Activated T-helper 1 cell treated with anti-CD3 and anti-CD28 coated beads, Interleukin-12 subunit alpha, Interleukin-12 subunit beta, Interleukin-2, Interleukin-4 antibody, amounts not matched to agents 30 ng/mL and 10 ng/mL and 1 ng/mL, durations not matched to agents 14 hours and 24 hours and 36 hours (primary cell): ENCODE data around the gene NECTIN2. TPM values are rescaled to one million over a fixed set of nuclear protein-coding genes. Genes with fewer than 3 reads are reported as not detected.
A peak's percentile ranks its signal among the peaks of the same experiment; 100 is the strongest.
"Not testable (repeated sequence)": the region's sequence is repeated elsewhere in the genome, so short reads cannot be mapped to it uniquely, and the experiment has no call there.

ENCODE experiments used
- DNase-seq: peaks from one replicate; pipeline ENCODE4 v3.0.0; 2021; ENCODE audit warnings: low spot score
- H3K27ac Mint-ChIP-seq: one replicate; pipeline ENCODE4 v1.8.0; 2021; ENCODE audit warnings: mild to moderate bottlenecking, mixed read lengths
- H3K27me3 Mint-ChIP-seq: one replicate; pipeline ENCODE4 v1.8.0; 2022; ENCODE audit warnings: mild to moderate bottlenecking, moderate library complexity, mixed read lengths; ENCODE audit not compliant: insufficient read depth
- H3K36me3 Mint-ChIP-seq: one replicate; pipeline ENCODE4 v1.8.0; 2021; ENCODE audit warnings: low read depth, mixed read lengths
- H3K4me1 Mint-ChIP-seq: one replicate; pipeline ENCODE4 v1.8.0; 2021; ENCODE audit warnings: low read depth, mixed read lengths
- H3K4me3 Mint-ChIP-seq: one replicate; pipeline ENCODE4 v1.8.0; 2021; ENCODE audit warnings: mild to moderate bottlenecking, moderate library complexity, mixed read lengths
- H3K9me3 Mint-ChIP-seq: one replicate; pipeline ENCODE4 v1.8.0; 2021; ENCODE audit warnings: mixed read lengths
- intact Hi-C: fragments of 100-400 bp; cut with micrococcal nuclease; formaldehyde crosslinking; loops from one replicate; pipeline ENCODE4 v1.15.1; 2024
- total RNA-seq: library from RNA; stranded (reverse); gene quantifications from 2 replicates; pipeline ENCODE4 v1.2.3, GENCODE V29; 2022

NECTIN2 gene
- total RNA-seq, 1 donor from 2014 or later: 0.08 TPM

GRCh38 chr19:44822177-44822576, 23.9 kb upstream of the NECTIN2 start:
- DNase-seq: no peak
- no peak overlapping the region for H3K27ac Mint-ChIP-seq
- no peaks in the 10 kb centered on the region for H3K9me3 Mint-ChIP-seq
- H3K4me1 Mint-ChIP-seq: no peaks in the 10 kb centered on the region
- H3K27me3 Mint-ChIP-seq: peaks cover 8% of the 10 kb centered on the region
- no peak overlapping the region for H3K4me3 Mint-ChIP-seq
- intact Hi-C loops: no loop called here
- H3K36me3 Mint-ChIP-seq: no peaks in the 10 kb centered on the region

- no peak for DNase-seq
- Mint-ChIP-seq H3K27ac (no peak overlapping the region), H3K27me3 (peaks cover 8% of the 10 kb centered on the region), H3K9me3 (no peaks in the 10 kb centered on the region), H3K4me3 (no peak overlapping the region), H3K36me3 (no peaks in the 10 kb centered on the region), H3K4me1 (no peaks in the 10 kb centered on the region)
- intact Hi-C loops: no loop called here
These were observed 23.3 kb upstream of the NECTIN2 start for GRCh38 chr19:44822670-44823372.

GRCh38 chr19:44823373-44823698, 22.8 kb upstream of the NECTIN2 start:
- Mint-ChIP-seq H3K27me3 (peaks cover 8% of the 10 kb centered on the region), H3K4me3 (no peak overlapping the region), H3K27ac (no peak overlapping the region), H3K4me1 (no peaks in the 10 kb centered on the region), H3K9me3 (no peaks in the 10 kb centered on the region), H3K36me3 (no peaks in the 10 kb centered on the region)
- DNase-seq: no peak
- intact Hi-C loops: no loop called here

GRCh38 chr19:44824761-44825160, 21.3 kb upstream of the NECTIN2 start:
- intact Hi-C loops: no loop called here
- no peaks in the 10 kb centered on the region for H3K4me1 Mint-ChIP-seq
- H3K27ac Mint-ChIP-seq: no peak overlapping the region
- no peak overlapping the region for H3K4me3 Mint-ChIP-seq
- no peak for DNase-seq
- peaks cover 10% of the 10 kb centered on the region for H3K27me3 Mint-ChIP-seq
- H3K9me3 Mint-ChIP-seq: no peaks in the 10 kb centered on the region
- no peaks in the 10 kb centered on the region for H3K36me3 Mint-ChIP-seq

- H3K27me3 Mint-ChIP-seq, H3K36me3 Mint-ChIP-seq, H3K4me1 Mint-ChIP-seq, DNase-seq, H3K9me3 Mint-ChIP-seq, H3K4me3 Mint-ChIP-seq, H3K27ac Mint-ChIP-seq, intact Hi-C loops: not testable (repeated sequence)
These were observed 13.2 kb upstream of the NECTIN2 start for GRCh38 chr19:44832875-44833274.

- H3K27ac Mint-ChIP-seq, H3K9me3 Mint-ChIP-seq, H3K27me3 Mint-ChIP-seq, H3K4me3 Mint-ChIP-seq, intact Hi-C loops, DNase-seq, H3K4me1 Mint-ChIP-seq, H3K36me3 Mint-ChIP-seq: not testable (repeated sequence)
These were observed 11.7 kb upstream of the NECTIN2 start for GRCh38 chr19:44834399-44834798.

GRCh38 chr19:44839276-44839675, 6.8 kb upstream of the NECTIN2 start:
- Mint-ChIP-seq H3K4me3 (no peak overlapping the region), H3K9me3 (no peaks in the 10 kb centered on the region), H3K27ac (no peak overlapping the region), H3K27me3 (no peaks in the 10 kb centered on the region), H3K4me1 (no peaks in the 10 kb centered on the region), H3K36me3 (no peaks in the 10 kb centered on the region)
- no peak for DNase-seq
- intact Hi-C loops: no loop called here

DNA sequence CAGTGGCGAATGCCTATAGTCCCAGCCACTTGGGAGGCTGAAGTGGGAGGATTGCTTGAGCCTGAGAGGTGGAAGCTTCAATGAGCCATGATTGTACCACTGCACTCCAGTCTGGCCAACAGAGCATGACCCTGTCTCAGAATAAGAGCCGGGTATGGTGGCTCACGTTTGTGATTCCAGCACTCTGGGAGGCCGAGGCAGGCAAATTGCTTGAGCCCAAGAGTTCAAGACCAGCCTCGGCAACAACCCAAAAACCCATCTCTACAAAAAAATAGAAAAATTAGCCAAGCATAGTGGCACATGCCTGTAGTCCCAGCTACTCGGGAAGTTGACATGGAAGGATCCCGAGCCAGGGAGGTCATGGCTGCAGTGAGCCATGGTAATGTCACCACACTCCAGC, 5.3 kb upstream of the NECTIN2 start:
- no peak for DNase-seq
- H3K36me3 Mint-ChIP-seq: no peaks in the 10 kb centered on the region
- H3K9me3 Mint-ChIP-seq: no peaks in the 10 kb centered on the region
- no peak overlapping the region for H3K4me3 Mint-ChIP-seq
- H3K27me3 Mint-ChIP-seq: peaks cover 6% of the 10 kb centered on the region
- H3K27ac Mint-ChIP-seq: no peak overlapping the region
- peaks cover 11% of the 10 kb centered on the region for H3K4me1 Mint-ChIP-seq
- intact Hi-C loops: no loop called here

GRCh38 chr19:44841231-44841630, 4.9 kb upstream of the NECTIN2 start:
- Mint-ChIP-seq H3K27ac (no peak overlapping the region), H3K27me3 (peaks cover 6% of the 10 kb centered on the region), H3K9me3 (no peaks in the 10 kb centered on the region), H3K36me3 (no peaks in the 10 kb centered on the region), H3K4me1 (peaks cover 12% of the 10 kb centered on the region), H3K4me3 (no peak overlapping the region)
- DNase-seq: no peak
- intact Hi-C loops: no loop called here

DNA sequence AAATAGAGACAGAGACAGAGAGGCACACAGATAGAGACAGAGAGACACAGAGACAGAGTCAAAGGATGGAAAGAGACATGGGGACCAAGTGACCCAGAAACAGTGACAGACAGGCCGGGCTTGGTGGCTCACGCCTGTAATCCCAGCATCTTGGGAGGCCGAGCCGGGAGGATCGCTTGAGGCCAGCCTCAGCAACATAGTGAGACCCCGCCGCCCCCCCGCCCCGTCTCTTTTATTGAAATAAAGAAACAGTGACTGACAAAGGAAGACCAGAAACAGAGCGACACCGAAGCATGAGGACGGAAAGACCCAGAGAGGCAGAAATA, 848 bp upstream of the NECTIN2 start:
- Mint-ChIP-seq H3K36me3 (no peaks in the 10 kb centered on the region), H3K9me3 (no peaks in the 10 kb centered on the region), H3K27me3 (peaks cover 34% of the 10 kb centered on the region), H3K4me3 (peak overlapping the region; percentile 83), H3K4me1 (peaks cover 21% of the 10 kb centered on the region), H3K27ac (peak overlapping the region; percentile 55)
- intact Hi-C loops: loop anchor here (1.0 to 2.0 kb wide), 8 partner anchors 45 to 194 kb away; partner anchors contain the start of genes CLASRP and CLPTM1
- no peak for DNase-seq

- peaks cover 21% of the 10 kb centered on the region for H3K4me1 Mint-ChIP-seq
- no peak overlapping the region for H3K27ac Mint-ChIP-seq
- H3K4me3 Mint-ChIP-seq: peak overlapping the region; percentile 68
- H3K9me3 Mint-ChIP-seq: no peaks in the 10 kb centered on the region
- H3K27me3 Mint-ChIP-seq: peaks cover 34% of the 10 kb centered on the region
- DNase-seq: no peak
- intact Hi-C loops: loop anchor here (1.0 kb wide), 2 partner anchors 99 to 154 kb away; no protein-coding TSS in a partner anchor
- no peaks in the 10 kb centered on the region for H3K36me3 Mint-ChIP-seq
These were observed 502 bp downstream of the NECTIN2 start for GRCh38 chr19:44846455-44847143.

DNA sequence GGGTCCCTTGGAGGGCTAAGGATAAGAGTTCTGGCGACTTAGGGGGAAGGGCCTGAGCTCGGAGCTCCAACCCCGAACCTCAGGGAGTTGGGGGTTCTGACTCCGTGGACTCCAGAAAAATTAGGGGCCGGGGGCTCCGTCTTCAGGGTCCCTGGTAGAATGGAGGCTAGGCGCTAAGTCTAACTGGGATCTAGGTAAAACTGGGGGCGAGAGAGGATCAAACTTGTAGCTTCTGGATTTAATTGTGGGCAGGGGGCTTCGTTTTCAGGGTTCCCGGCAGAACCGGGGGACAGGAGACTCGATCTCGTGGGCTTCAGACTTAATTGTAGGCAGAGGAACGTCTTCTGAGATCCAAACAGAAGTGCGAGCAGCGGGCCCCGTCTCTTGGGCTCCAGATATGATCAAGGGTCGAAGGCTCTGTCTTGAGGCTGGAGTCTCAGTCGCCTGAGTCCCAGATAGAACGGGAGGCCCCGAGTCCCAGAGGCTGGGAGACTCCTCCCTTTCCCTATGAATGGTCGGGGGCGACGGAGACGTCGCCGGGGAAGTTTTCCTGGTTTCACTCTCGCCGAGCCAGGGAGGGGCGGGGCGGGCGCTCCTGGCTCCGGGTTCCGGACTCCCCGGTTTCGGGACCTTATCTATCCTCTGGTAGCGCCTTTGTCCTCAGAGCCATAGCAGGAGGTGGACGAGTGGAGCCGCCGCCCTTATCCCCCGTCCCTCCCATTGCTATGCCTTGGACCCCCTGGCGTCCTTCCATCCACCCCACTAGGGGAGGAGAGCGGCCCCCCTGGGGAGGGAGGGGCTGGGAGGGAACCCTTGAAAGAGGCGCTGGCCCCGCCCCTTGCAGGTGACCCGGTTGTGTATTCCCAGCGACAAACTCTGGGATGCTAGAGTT, 1.3 kb downstream of the NECTIN2 start:
- intact Hi-C loops: no loop called here
- H3K4me1 Mint-ChIP-seq: peaks cover 21% of the 10 kb centered on the region
- peak overlapping the region; percentile 45 for H3K27ac Mint-ChIP-seq
- peak overlapping the region; percentile 68 for H3K4me3 Mint-ChIP-seq
- H3K27me3 Mint-ChIP-seq: peaks cover 37% of the 10 kb centered on the region
- no peaks in the 10 kb centered on the region for H3K36me3 Mint-ChIP-seq
- H3K9me3 Mint-ChIP-seq: no peaks in the 10 kb centered on the region
- no peak for DNase-seq
